ENCODE data around the gene OSGIN1.
"Not testable (repeated sequence)": the region's sequence is repeated elsewhere in the genome, so short reads cannot be mapped to it uniquely, and the experiment has no call there.

The OSGIN1 gene

DNA sequence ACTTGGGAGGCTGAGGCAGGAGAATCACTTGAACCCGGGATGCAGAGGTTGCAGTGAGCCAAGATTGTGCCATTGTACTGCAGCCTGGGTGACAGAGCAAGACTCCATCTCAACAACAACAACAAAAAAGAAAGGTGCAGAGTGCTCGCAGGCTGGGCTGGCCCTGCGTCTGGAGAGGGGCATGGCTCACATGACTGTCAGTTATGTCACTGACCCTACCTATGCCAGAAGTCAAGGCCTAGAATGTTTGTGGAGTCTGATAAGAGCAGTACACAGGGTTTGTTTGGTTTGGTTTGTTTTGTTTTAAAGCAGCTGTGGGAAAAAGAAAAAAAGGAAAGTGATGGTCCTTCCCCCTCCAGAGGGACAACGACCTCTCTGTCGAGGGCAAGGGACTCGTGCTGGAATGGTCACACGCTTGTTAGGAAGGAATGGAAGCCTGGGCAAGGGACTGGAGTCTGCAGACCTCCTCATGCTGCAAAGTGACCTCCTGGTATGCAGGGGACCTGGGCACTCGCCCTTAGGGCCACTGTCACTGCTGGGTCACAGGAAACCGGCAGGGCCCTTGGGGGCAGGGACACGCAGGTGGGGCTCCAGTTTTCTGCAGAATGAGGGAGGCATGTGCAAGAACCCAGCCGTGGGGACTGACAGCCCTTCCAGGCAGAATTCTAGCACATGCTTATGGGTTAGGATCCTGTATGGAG lies 10.1 kb upstream of the OSGIN1 start:
- Histone ChIP-seq H3K27ac (ENCODE audit: low read depth, low read length, severe bottlenecking) (no peak overlapping the region), H3K4me3 (ENCODE audit: extremely low read depth, insufficient read depth, low read length, poor library complexity, severe bottlenecking) (no peak overlapping the region), H3K9me3 (ENCODE audit: control insufficient read depth, low read length) (no peaks in the 10 kb centered on the region), H3K4me1 (ENCODE audit: control insufficient read depth, insufficient read depth, low read length, poor library complexity, severe bottlenecking) (peaks cover 5% of the 10 kb centered on the region), H3K36me3 (ENCODE audit: control insufficient read depth, insufficient read depth, low read length) (no peaks in the 10 kb centered on the region)
- WGBS, 2 experiments (ENCODE audit: insufficient coverage in 2 of 2) = 86 to 92% methylated on average over 9 to 10 of the region's 11 CpGs

DNA sequence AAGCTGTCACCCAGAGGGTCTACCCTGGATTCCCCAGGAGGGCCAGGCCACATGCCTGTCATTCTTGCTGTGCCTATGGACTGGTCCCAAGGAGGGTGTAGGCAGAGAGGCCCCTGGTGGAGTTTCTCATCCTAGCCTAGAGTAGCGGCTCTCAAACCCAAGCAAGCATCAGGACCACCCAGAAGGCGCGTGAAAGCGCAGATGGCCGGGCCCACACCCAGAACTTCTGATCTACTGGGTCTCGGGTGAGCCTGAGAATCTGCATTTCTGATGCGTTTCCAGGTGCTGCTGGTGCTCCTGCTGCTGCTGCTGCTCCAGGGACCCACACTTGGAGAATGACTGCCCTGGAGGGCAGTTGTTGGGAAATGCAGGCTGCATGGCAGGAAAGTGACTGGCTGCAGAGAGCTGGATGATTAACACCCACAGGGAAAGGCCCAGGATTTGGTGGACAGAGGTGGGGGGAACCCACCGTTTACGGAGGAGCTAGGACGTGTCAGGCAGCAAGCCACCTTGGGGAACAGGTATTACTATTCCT lies 9.5 kb upstream of the OSGIN1 start:
- no peak overlapping the region for H3K4me3 ChIP-seq (ENCODE audit: extremely low read depth, insufficient read depth, low read length, poor library complexity, severe bottlenecking)
- no peaks in the 10 kb centered on the region for H3K36me3 ChIP-seq (ENCODE audit: control insufficient read depth, insufficient read depth, low read length)
- no peak overlapping the region for H3K27ac ChIP-seq (ENCODE audit: low read depth, low read length, severe bottlenecking)
- peaks cover 5% of the 10 kb centered on the region for H3K4me1 ChIP-seq (ENCODE audit: control insufficient read depth, insufficient read depth, low read length, poor library complexity, severe bottlenecking)
- no peaks in the 10 kb centered on the region for H3K9me3 ChIP-seq (ENCODE audit: control insufficient read depth, low read length)
- WGBS, 2 experiments (ENCODE audit: insufficient coverage in 2 of 2) = 92 to 95% methylated on average over 7 to 10 of the region's 10 CpGs

- Histone ChIP-seq H3K4me1 (ENCODE audit: control insufficient read depth, insufficient read depth, low read length, poor library complexity, severe bottlenecking) (peaks cover 5% of the 10 kb centered on the region), H3K4me3 (ENCODE audit: extremely low read depth, insufficient read depth, low read length, poor library complexity, severe bottlenecking) (no peak overlapping the region), H3K9me3 (ENCODE audit: control insufficient read depth, low read length) (no peaks in the 10 kb centered on the region), H3K27ac (ENCODE audit: low read depth, low read length, severe bottlenecking) (no peak overlapping the region), H3K36me3 (ENCODE audit: control insufficient read depth, insufficient read depth, low read length) (no peaks in the 10 kb centered on the region)
- 89 to 95% methylated on average over 9 of the region's 10 CpGs for WGBS, 2 experiments (ENCODE audit: insufficient coverage in 2 of 2)
These were observed 7.5 kb upstream of the OSGIN1 start for GRCh38 chr16:83945587-83945986.

DNA sequence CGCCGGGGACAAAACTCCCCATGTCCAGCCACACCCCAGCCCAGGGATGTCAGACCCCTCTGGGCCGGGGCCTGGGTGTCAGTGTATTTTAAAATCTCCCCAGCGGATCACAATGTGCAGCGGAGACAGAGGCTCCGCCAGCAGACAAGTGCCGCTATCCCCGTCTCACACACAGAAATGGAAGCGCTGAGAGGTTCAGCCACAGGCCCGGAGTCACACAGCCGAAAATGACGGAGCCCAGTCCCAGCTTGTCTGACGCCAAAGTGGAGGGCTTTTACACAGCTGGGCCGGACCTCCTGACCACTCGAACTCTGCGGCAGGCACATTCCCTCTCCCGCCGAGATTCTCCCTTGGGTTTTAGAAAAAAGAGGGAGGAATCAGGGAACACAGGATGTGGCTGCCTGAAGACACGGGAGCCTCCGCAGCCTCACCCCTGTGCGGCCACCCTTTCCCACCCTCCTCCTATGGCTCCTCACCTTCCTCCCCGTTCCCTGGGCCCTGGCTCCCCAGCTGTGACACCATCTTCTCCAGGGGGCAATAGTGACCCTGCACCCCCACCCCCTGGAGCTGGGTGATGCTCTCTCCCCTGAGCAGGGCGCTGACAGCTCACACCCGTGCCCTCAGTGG lies 6.8 kb upstream of the OSGIN1 start:
- H3K4me1 ChIP-seq (ENCODE audit: control insufficient read depth, insufficient read depth, low read length, poor library complexity, severe bottlenecking) = peaks cover 5% of the 10 kb centered on the region
- no peaks in the 10 kb centered on the region for H3K36me3 ChIP-seq (ENCODE audit: control insufficient read depth, insufficient read depth, low read length)
- H3K27ac ChIP-seq (ENCODE audit: low read depth, low read length, severe bottlenecking) = no peak overlapping the region
- 92% methylated on average over 17 to 22 of the region's 24 CpGs for WGBS, 2 experiments (ENCODE audit: insufficient coverage in 2 of 2)
- no peaks in the 10 kb centered on the region for H3K9me3 ChIP-seq (ENCODE audit: control insufficient read depth, low read length)
- H3K4me3 ChIP-seq (ENCODE audit: extremely low read depth, insufficient read depth, low read length, poor library complexity, severe bottlenecking) = no peak overlapping the region

DNA sequence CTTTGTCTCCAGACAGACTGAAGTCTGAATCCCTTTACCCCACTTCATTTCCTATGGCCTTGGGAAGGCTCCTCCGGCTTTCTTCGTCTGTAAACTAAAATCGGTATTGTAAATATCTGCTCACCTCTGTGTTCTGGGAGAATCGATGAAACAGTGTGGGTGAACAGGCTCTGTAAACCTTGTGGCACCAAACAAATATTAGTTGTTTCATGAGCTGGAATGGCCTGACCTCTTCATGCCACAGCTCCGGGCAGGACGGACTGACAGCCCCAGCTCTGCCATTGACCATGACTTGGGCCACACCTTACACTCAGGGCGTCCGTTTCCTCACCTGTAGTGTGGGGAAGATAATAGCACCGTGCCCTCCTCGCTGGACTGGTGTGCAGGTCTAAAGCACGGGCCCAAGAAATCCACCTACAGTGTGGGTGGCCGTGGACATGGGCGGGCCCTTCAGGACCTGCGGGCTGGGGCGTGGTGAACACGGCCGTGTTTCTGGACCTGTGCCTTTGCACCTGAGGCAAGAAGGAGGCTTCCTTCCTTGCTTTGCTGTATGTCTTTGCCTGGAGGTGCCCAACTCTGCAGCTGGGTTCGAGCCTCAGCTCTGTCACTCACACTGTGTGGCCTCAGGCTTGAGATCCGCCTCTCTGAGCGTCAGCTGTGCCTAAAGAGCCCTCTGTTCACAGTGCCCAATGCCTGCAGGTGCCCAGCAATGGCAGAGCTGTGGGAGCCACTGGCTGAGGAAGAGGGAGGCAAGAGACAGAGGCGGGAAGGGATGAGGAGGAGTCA lies 6.1 kb upstream of the OSGIN1 start:
- H3K4me1 ChIP-seq (ENCODE audit: control insufficient read depth, insufficient read depth, low read length, poor library complexity, severe bottlenecking) = peaks cover 5% of the 10 kb centered on the region
- H3K27ac ChIP-seq (ENCODE audit: low read depth, low read length, severe bottlenecking) = no peak overlapping the region
- H3K9me3 ChIP-seq (ENCODE audit: control insufficient read depth, low read length) = no peaks in the 10 kb centered on the region
- 88% methylated on average over 14 to 17 of the region's 21 CpGs for WGBS, 2 experiments (ENCODE audit: insufficient coverage in 2 of 2)
- no peak overlapping the region for H3K4me3 ChIP-seq (ENCODE audit: extremely low read depth, insufficient read depth, low read length, poor library complexity, severe bottlenecking)
- H3K36me3 ChIP-seq (ENCODE audit: control insufficient read depth, insufficient read depth, low read length) = no peaks in the 10 kb centered on the region

DNA sequence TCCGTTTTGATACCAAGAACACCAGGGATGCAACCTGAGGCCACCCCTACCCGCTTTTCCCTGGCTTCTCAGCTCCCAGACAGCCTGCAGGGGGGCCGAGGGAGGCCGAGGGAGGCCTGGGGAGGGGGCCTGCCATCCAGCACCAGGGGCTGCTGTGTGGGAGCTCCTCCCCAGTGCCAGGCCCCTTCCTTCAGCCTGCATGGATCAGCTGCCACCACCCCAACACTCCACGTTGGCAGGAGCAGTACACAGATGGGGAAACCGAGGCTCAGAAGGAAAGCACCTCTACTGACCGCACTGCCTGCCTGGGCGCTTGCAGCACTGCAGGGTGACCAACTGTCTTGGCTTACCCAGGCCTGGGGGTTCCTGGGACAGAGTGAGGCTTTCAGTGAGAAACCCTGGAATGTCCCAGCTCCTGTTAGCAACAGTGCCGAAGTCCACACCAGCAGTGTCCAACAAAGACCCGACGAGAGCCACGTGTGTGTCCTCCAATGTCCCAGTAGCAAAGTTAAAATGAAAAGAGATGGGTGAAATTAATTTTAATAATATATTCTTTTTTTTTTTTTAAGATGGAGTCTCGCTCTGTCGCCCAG lies 5.3 kb upstream of the OSGIN1 start:
- no peak overlapping the region for H3K27ac ChIP-seq (ENCODE audit: low read depth, low read length, severe bottlenecking)
- H3K4me3 ChIP-seq (ENCODE audit: extremely low read depth, insufficient read depth, low read length, poor library complexity, severe bottlenecking) = no peak overlapping the region
- H3K36me3 ChIP-seq (ENCODE audit: control insufficient read depth, insufficient read depth, low read length) = no peaks in the 10 kb centered on the region
- peaks cover 9% of the 10 kb centered on the region for H3K4me1 ChIP-seq (ENCODE audit: control insufficient read depth, insufficient read depth, low read length, poor library complexity, severe bottlenecking)
- H3K9me3 ChIP-seq (ENCODE audit: control insufficient read depth, low read length) = no peaks in the 10 kb centered on the region
- 81 to 89% methylated on average over 8 to 10 of the region's 14 CpGs for WGBS, 2 experiments (ENCODE audit: insufficient coverage in 2 of 2)

DNA sequence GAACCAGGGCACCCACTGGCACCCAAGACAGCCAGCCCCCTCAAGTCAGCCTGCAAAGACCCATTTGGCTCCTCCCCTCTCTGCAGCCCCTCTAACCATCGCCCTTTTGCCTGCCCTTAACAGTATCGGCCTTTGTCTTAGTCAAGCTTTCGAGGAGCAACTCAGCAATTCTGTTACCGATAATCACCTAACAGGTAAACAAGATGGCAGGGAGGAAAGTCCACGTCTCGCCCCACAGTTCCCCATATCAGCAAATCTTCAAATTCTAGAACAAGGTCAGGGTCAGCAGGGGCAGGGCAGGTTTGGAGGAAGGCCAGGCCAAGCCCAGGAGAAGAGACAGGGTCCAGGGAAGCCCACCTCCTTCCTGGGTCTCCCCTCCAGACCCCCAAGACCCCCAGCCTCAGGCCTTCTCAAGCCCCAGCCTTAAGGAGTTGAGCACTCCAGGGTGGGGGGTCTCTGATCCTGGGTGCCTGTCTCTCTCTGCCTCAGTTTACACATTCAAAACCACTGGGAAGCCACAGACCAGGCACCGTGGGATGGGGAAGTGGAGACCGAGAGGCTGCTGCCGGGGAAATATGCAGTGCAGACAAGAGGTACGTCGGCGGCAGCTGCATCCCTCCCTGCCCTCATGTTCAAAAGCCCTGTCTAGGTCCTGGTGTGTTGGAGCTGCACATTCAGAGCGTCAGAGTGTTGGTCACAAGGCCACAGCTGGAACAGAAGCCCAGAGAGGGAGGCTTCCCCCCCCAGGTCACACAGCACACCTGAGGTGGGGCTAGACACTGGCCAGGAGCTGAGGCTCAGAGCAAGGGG lies 3.9 kb upstream of the OSGIN1 start:
- Histone ChIP-seq H3K9me3 (ENCODE audit: control insufficient read depth, low read length) (no peaks in the 10 kb centered on the region), H3K27ac (ENCODE audit: low read depth, low read length, severe bottlenecking) (no peak overlapping the region), H3K4me3 (ENCODE audit: extremely low read depth, insufficient read depth, low read length, poor library complexity, severe bottlenecking) (no peak overlapping the region), H3K4me1 (ENCODE audit: control insufficient read depth, insufficient read depth, low read length, poor library complexity, severe bottlenecking) (peaks cover 10% of the 10 kb centered on the region), H3K36me3 (ENCODE audit: control insufficient read depth, insufficient read depth, low read length) (no peaks in the 10 kb centered on the region)
- 81 to 85% methylated on average over 9 to 12 of the region's 13 CpGs for WGBS, 2 experiments (ENCODE audit: insufficient coverage in 2 of 2)

DNA sequence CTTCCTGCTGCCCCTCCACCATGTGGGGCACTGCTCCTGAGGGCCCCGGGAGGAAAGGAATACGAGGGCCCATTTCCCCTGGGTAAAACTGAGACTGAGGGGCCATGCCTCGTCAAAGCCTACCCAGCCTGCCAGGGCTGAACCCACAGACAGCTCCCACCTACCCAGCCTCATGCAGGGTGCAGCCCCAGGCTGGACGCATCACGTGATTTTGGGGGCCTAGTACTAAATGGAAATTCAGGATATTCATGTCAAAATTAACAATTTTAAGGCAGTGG lies 3.4 kb upstream of the OSGIN1 start:
- no peak overlapping the region for H3K4me3 ChIP-seq (ENCODE audit: extremely low read depth, insufficient read depth, low read length, poor library complexity, severe bottlenecking)
- H3K36me3 ChIP-seq (ENCODE audit: control insufficient read depth, insufficient read depth, low read length) = no peaks in the 10 kb centered on the region
- peaks cover 10% of the 10 kb centered on the region for H3K4me1 ChIP-seq (ENCODE audit: control insufficient read depth, insufficient read depth, low read length, poor library complexity, severe bottlenecking)
- no peaks in the 10 kb centered on the region for H3K9me3 ChIP-seq (ENCODE audit: control insufficient read depth, low read length)
- WGBS, 2 experiments (ENCODE audit: insufficient coverage in 2 of 2) = 78 to 85% methylated on average over 2 to 4 of the region's 5 CpGs
- no peak overlapping the region for H3K27ac ChIP-seq (ENCODE audit: low read depth, low read length, severe bottlenecking)

- not testable (repeated sequence) for H3K4me3 ChIP-seq (ENCODE audit: extremely low read depth, insufficient read depth, low read length, poor library complexity, severe bottlenecking); H3K9me3 ChIP-seq (ENCODE audit: control insufficient read depth, low read length); H3K27ac ChIP-seq (ENCODE audit: low read depth, low read length, severe bottlenecking); H3K36me3 ChIP-seq (ENCODE audit: control insufficient read depth, insufficient read depth, low read length)
- WGBS, 2 experiments (ENCODE audit: insufficient coverage in 2 of 2) = 49 to 60% methylated on average over 1 to 2 of the region's 10 CpGs
- H3K4me1 ChIP-seq (ENCODE audit: control insufficient read depth, insufficient read depth, low read length, poor library complexity, severe bottlenecking) = peaks cover 13% of the 10 kb centered on the region
These were observed 2.1 kb upstream of the OSGIN1 start for GRCh38 chr16:83950862-83951399.

GRCh38 chr16:83951544-83951943 lies 1.5 kb upstream of the OSGIN1 start:
- Histone ChIP-seq H3K4me3 (ENCODE audit: extremely low read depth, insufficient read depth, low read length, poor library complexity, severe bottlenecking) (no peak overlapping the region), H3K4me1 (ENCODE audit: control insufficient read depth, insufficient read depth, low read length, poor library complexity, severe bottlenecking) (peaks cover 13% of the 10 kb centered on the region), H3K9me3 (ENCODE audit: control insufficient read depth, low read length) (no peaks in the 10 kb centered on the region), H3K27ac (ENCODE audit: low read depth, low read length, severe bottlenecking) (no peak overlapping the region), H3K36me3 (ENCODE audit: control insufficient read depth, insufficient read depth, low read length) (no peaks in the 10 kb centered on the region)
- WGBS, 2 experiments (ENCODE audit: insufficient coverage in 2 of 2) = 53% methylated on average over 8 of the region's 8 CpGs; no CpG with 5 or more reads in 1 of the 2 experiments
